ENCODE data around the gene CLMN. TPM values are rescaled to one million over a fixed set of nuclear protein-coding genes. Genes with fewer than 3 reads are reported as not detected.

Gene CLMN
- total and polyA plus RNA-seq, 2 of the 8 experiments (the other 6 are each of a cell fraction or from before 2014, with no cell fraction given) = 1.6 to 8.2 TPM

- no peak overlapping the region for H4K5ac ChIP-seq (ENCODE audit: insufficient read length, low read depth, low read length)
- CTCF ChIA-PET (ENCODE audit: partially characterized antibody) = interaction anchor here (1.1 to 1.5 kb wide), 3 partner anchors 16 to 115 kb away, joined by 3 to 4 read pairs (median 3); no protein-coding TSS in a partner anchor
- no peak overlapping the region for H2BK20ac ChIP-seq (ENCODE audit: low read length)
These were observed 72.8 kb downstream of the CLMN start for GRCh38 chr14:95246870-95247269.

More at GRCh38 chr14:95246870-95247269, 72.8 kb downstream of the CLMN start:
- Histone ChIP-seq H4K20me1 (replicated peaks in 1 of 2; ENCODE audit: control insufficient read depth in 1 of 2, insufficient read depth in 2 of 2, low read length in 2 of 2) (no peaks in the 10 kb centered on the region), H3K4me1 (replicated peaks in 1 of 4; ENCODE audit: control insufficient read depth in 3 of 4, insufficient read depth in 4 of 4, low read length in 3 of 4) (peaks cover 0 to 5% (median 1%) of the 10 kb centered on the region in 4 experiments; a peak in 2 of 7 replicates), H2BK15ac (ENCODE audit: low read length) (no peak overlapping the region), H2BK5ac (ENCODE audit: low read depth, low read length) (no peak overlapping the region), H3K9me3 (ENCODE audit: insufficient read depth in 2 of 2, low read depth in 1 of 2, low read length in 1 of 2) (no peaks in the 10 kb centered on the region), H3K4me2 (ENCODE audit: insufficient read depth in 1 of 2, low read depth in 2 of 2, low read length in 2 of 2) (no peak overlapping the region), H3K79me1 (ENCODE audit: low read depth, low read length) (no peaks in the 10 kb centered on the region), H3K79me2 (ENCODE audit: control insufficient read depth in 1 of 2, insufficient read depth in 2 of 2, low read length in 2 of 2) (no peaks in the 10 kb centered on the region), H2BK120ac (replicated peaks; ENCODE audit: low read depth, low read length) (no peak overlapping the region), H4K91ac (replicated peaks; ENCODE audit: insufficient read length, low read length) (no peak overlapping the region), H3K18ac (ENCODE audit: extremely low read depth, low read length) (no peak overlapping the region), H3K56ac (replicated peaks; ENCODE audit: insufficient read length, low read depth, low read length) (no peak overlapping the region), H3K4ac (replicated peaks; ENCODE audit: insufficient read length, low read depth, low read length) (no peak overlapping the region), H3K23ac (ENCODE audit: insufficient read length) (no peak overlapping the region), H2BK12ac (ENCODE audit: low read depth, low read length) (no peak overlapping the region), H2AK5ac (ENCODE audit: low read depth, low read length) (no peak overlapping the region), H3K14ac (ENCODE audit: insufficient read length) (no peak overlapping the region), H2AFZ (ENCODE audit: low read length) (no peak overlapping the region), H4K8ac (ENCODE audit: extremely low read depth, insufficient read depth, low read length) (no peak overlapping the region), H3K27me3 (replicated peaks in 1 of 4; ENCODE audit: control insufficient read depth in 3 of 4, extremely low read depth in 1 of 4, insufficient read depth in 3 of 4, low read length in 3 of 4) (no peaks in the 10 kb centered on the region), H3K4me3 (ENCODE audit: extremely low read depth in 1 of 4, insufficient read depth in 2 of 4, low read depth in 3 of 4, low read length in 4 of 4) (no peak overlapping the region), H3K27ac (ENCODE audit: low read depth, low read length) (no peak overlapping the region), H3K23me2 (ENCODE audit: low read depth, low read length) (peaks cover 7% of the 10 kb centered on the region; the same call in 1 of the 2 replicates), H3K9ac (replicated peaks in 1 of 4; ENCODE audit: extremely low read depth in 1 of 4, low read depth in 3 of 4, low read length in 3 of 4) (no peak overlapping the region), H3K36me3 (ENCODE audit: control insufficient read depth in 2 of 4, insufficient read depth in 4 of 4, low read length in 3 of 4) (no peaks in the 10 kb centered on the region)
- DNase-seq (ENCODE audit: low read depth in 1 of 2, low spot score in 2 of 2) = no peak
- TF ChIP-seq CEBPB (IDR thresholded peaks at IDR 0.05; ENCODE audit: low read depth, low read length) (no peak), TBP (IDR thresholded peaks at IDR 0.05; ENCODE audit: low read depth, low read length) (no peak), CREB1 (IDR thresholded peaks at IDR 0.05) (no peak), SRF (IDR thresholded peaks at IDR 0.05; ENCODE audit: low read depth, low read length) (no peak), TCF12 (IDR thresholded peaks at IDR 0.05; ENCODE audit: low read depth, low read length) (no peak), ASH2L (IDR thresholded peaks at IDR 0.05; ENCODE audit: low read length) (no peak), TAF1 (IDR thresholded peaks at IDR 0.05; ENCODE audit: low read depth, low read length) (no peak), KDM4A (IDR thresholded peaks at IDR 0.05; ENCODE audit: low read depth, low read length, severe bottlenecking) (no peak), PHF8 (conservative IDR thresholded peaks at IDR 0.05; ENCODE audit: low read depth, low read length) (no peak), SP2 (IDR thresholded peaks at IDR 0.05; ENCODE audit: low read length) (no peak), NANOG (IDR thresholded peaks at IDR 0.05; ENCODE audit: insufficient read depth, low read depth, low read length, poor library complexity, severe bottlenecking) (no peak), POLR2A (IDR thresholded peaks at IDR 0.05; ENCODE audit: control extremely low read depth in 1 of 2, low read depth in 2 of 2, low read length in 2 of 2) (no peak)
- no peak for FAIRE-seq
- POLR2A ChIA-PET (ENCODE audit: partially characterized antibody) = no interaction called here

Measured in H1 (cell line).